Heart left ventricle (tissue), 16 donors: ENCODE data around the gene ARRDC2. TPM values are rescaled to one million over a fixed set of nuclear protein-coding genes. Genes with fewer than 3 reads are reported as not detected.
A peak's percentile ranks its signal among the peaks of the same experiment; 100 is the strongest.

ENCODE experiments used
- ATAC-seq, 4 donors: fragments of 200-7000 bp; cut with Tn5 transposase; one replicate each; pipeline ENCODE4 v1.9.1; 2020 to 2022; ENCODE audit warnings: moderate library complexity in 4 of 4, mild to moderate bottlenecking in 3 of 4, moderate number of reproducible peaks in 1 of 4
- DNase-seq, 5 donors: peaks; one replicate each; pipeline ENCODE4 v3.0.0-alpha.2; 2020
- H3K27ac ChIP-seq, 12 donors: fragments of 200-600 bp; sonication (generic) in 4 of 12; one replicate each; pipeline versions ENCODE4 v1.5.0 to v1.8.0; 2016 to 2022; ENCODE audit warnings: mild to moderate bottlenecking in 2 of 12
- H3K27me3 ChIP-seq, 9 donors: fragments of 200-600 bp; sonication (generic) in 2 of 9; one replicate each; pipeline versions ENCODE4 v1.5.1 to v1.8.0; 2016 to 2022; ENCODE audit warnings: mild to moderate bottlenecking in 3 of 9
- H3K36me3 ChIP-seq, 9 donors: fragments of 200-600 bp; sonication (generic) in 2 of 9; one replicate each; pipeline versions ENCODE4 v1.5.0 to v1.8.0; 2018 to 2022; ENCODE audit warnings: mild to moderate bottlenecking in 2 of 9
- H3K4me1 ChIP-seq, 12 donors: fragments of 200-600 bp; sonication (generic) in 4 of 12; one replicate each; pipeline versions ENCODE4 v1.5.0 to v1.8.0; 2016 to 2022; ENCODE audit warnings: mild to moderate bottlenecking in 3 of 12
- H3K4me3 ChIP-seq, 12 donors: fragments of 200-600 bp; sonication (generic) in 4 of 12; one replicate each; pipeline versions ENCODE4 v1.5.0 to v1.8.0; 2017 to 2022; ENCODE audit warnings: mild to moderate bottlenecking in 9 of 12, moderate library complexity in 4 of 12
- H3K9me3 ChIP-seq, 12 donors: fragments of 200-600 bp; sonication (generic) in 4 of 12; one replicate each; pipeline versions ENCODE4 v1.5.0 to v1.8.0; 2016 to 2022; ENCODE audit warnings: mild to moderate bottlenecking in 1 of 12
- POLR2A ChIP-seq, 2 donors: fragments of 450-650 bp; IDR thresholded peaks; one replicate each; pipeline ENCODE4 v1.6.1; 2017; ENCODE audit warnings: antibody characterized with exemption in 2 of 2, mild to moderate bottlenecking in 2 of 2, moderate library complexity in 2 of 2
- WGBS, 4 donors: extraction: QIAGEN DNeasy Blood & Tissue Kit in 2 of 4; methylation state at CpG; one replicate each; pipeline versions ENCODE4 v1.1.5 to v1.1.7; 2013 to 2018; 5-methylcytosine and 5-hydroxymethylcytosine counted together
- intact Hi-C, 10 donors: fragments of 100-400 bp; cut with DNase I; formaldehyde crosslinking; loops; one replicate each; pipeline versions ENCODE4 v1.11.1 to v1.14.2; 2022
- polyA plus RNA-seq, 2 donors: library from polyadenylated mRNA; stranded (reverse); fragments of 200-250 nt; gene quantifications; one replicate each; pipeline ENCODE4 v1.2.3, GENCODE V29; 2013
- total RNA-seq, 9 donors: library from RNA; depleted of rRNA in 2 of 9; stranded (reverse); fragments of >200 nt in 2 of 9; fragmentation: NEBNext Ultra II Directional in 3 of 9; extraction: Animal tissue kit (Norgen Biotek cat#: 25700) in 3 of 9; gene quantifications; one replicate each; pipeline versions ENCODE4 v1.1.0 to v1.2.4, GENCODE V29; 2016 to 2023
- TF ChIP-seq, protein P1 (sequence below), 12 donors: fragments of 200-600 bp; sonication (generic) in 4 of 12; IDR thresholded peaks; one replicate each; pipeline versions ENCODE4 v1.5.0 to v1.8.0; 2018 to 2022; ENCODE audit warnings: antibody characterized with exemption in 12 of 12, mild to moderate bottlenecking in 5 of 12
- donor health status: ischemic (EF 13 %, LVEDD 7.1; RV severe dilation, severe dysfunction).
- donor health status: healthy with polysubstance abuse.
- donor health status: DM: no; HTN: yes; CAD: no.
- donor health status: DM: no; HTN: no; CAD: no.
- donor health status: ischemic (EF 25% LVEDD 6.9; RV normal size, moderate dysfunction).
- donor health status: ischemic (EF 25% LVEDD 5.7; RV mildly dilated, moderate dysfunction).
- donor health status: healthy.
- donor health status: DM: yes; HTN: yes; CAD: no.
- donor health status: ischemic (EF 35%, LVEDD 5.7; RV mildly dilated, moderate dysfunction).
- donor health status: nonischemic (EF 11% LVEDD 7.7; RV severe dilation, severe dysfunction).
- donor health status: DM: yes; HTN: yes; CAD: no.
- donor health status: PGD.
- donor health status: ischemic (EF 29% LVEDD 5.4; RV normal size, mild dysfunction).
- donor health status: nonischemic (EF 23%, LVEDD 6.1; RV moderate dilation, normal function).

Gene ARRDC2
- total and polyA plus RNA-seq, 11 donors = 5.8 to 35.5 (median 14.3) TPM

DNA sequence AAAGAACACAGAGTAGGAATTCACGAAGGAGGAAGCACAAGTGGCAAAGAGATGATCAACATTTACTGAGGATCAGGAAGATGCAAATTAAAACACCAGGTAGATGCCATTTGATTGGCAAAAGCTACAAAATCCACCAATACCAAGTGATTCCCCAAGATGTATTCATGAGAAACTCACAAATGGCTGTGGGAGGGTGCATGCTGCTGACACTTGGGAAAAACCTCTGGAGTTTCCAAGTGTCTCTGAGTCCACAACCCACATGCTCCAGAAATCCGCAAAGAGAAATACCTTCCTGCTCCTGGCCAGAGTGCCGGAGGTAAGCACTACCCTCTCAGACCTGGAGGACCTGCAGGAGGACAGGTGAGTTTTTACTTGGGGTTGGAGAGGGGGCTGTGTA is 35.7 kb downstream of the ARRDC2 start:
- intact Hi-C loops = loop anchor here in 1 of 10 donors (2.0 kb wide), 1 partner anchor 21 kb away; no protein-coding TSS in a partner anchor
- DNase-seq (no peak), ATAC-seq (no peak)
- peaks cover 0 to 7% (median 0%) of the 10 kb centered on the region in 12 donors for H3K9me3 ChIP-seq
- no peaks in the 10 kb centered on the region for H3K27me3 ChIP-seq
- no peak overlapping the region for H3K4me3 ChIP-seq
- 85 to 97% (median 94%) methylated on average over 3 of the region's 3 CpGs for WGBS, 4 donors
- no peaks in the 10 kb centered on the region for H3K36me3 ChIP-seq
- H3K4me1 ChIP-seq = peaks cover 0 to 24% (median 11%) of the 10 kb centered on the region in 12 donors
- TF ChIP-seq, protein P1, sequence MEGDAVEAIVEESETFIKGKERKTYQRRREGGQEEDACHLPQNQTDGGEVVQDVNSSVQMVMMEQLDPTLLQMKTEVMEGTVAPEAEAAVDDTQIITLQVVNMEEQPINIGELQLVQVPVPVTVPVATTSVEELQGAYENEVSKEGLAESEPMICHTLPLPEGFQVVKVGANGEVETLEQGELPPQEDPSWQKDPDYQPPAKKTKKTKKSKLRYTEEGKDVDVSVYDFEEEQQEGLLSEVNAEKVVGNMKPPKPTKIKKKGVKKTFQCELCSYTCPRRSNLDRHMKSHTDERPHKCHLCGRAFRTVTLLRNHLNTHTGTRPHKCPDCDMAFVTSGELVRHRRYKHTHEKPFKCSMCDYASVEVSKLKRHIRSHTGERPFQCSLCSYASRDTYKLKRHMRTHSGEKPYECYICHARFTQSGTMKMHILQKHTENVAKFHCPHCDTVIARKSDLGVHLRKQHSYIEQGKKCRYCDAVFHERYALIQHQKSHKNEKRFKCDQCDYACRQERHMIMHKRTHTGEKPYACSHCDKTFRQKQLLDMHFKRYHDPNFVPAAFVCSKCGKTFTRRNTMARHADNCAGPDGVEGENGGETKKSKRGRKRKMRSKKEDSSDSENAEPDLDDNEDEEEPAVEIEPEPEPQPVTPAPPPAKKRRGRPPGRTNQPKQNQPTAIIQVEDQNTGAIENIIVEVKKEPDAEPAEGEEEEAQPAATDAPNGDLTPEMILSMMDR (IDR thresholded peaks at IDR 0.05) = no peak
- TF ChIP-seq POLR2A (IDR thresholded peaks at IDR 0.05) = no peak
- H3K27ac ChIP-seq = no peak overlapping the region

DNA sequence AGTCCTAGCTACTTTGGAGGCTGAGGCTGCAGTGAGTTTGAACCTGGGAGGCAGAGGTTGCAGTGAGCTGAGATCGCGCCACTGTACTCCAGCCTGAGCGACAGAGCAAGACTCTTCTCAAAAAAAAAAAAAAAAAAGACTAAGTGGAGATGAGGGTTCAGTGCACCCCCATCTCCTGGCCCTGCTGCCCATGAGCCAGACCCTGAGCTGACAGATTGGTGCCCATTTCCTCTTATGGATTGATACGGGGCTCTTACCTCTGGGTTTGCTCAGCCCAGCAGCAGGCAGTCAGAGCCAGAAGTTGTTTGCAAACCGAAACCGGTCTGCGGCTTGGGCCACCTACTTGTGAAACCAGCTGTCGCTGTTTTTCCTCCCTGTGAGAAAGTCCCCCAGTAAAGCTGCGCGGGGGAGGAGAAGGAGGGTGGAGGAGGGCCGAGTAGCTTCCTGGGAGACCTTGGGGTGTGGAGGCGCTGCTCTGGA is 36.9 kb downstream of the ARRDC2 start:
- WGBS, 4 donors = 7 to 13% (median 9%) methylated on average over 12 of the region's 12 CpGs
- Histone ChIP-seq H3K4me1 (peaks cover 0 to 36% (median 23%) of the 10 kb centered on the region in 12 donors), H3K9me3 (peaks cover 0 to 7% (median 0%) of the 10 kb centered on the region in 12 donors), H3K27ac (peak overlapping the region; percentile 62 to 93 (median 78)), H3K36me3 (no peaks in the 10 kb centered on the region), H3K4me3 (peak overlapping the region; percentile 3 to 60 (median 50)), H3K27me3 (no peaks in the 10 kb centered on the region)
- peak; percentile 37 to 63 (median 55) for ATAC-seq
- intact Hi-C loops = loop anchor here in 1 of 10 donors (2.0 kb wide), 1 partner anchor 22 kb away; no protein-coding TSS in a partner anchor
- DNase-seq = peak; percentile 71 to 87 (median 85)
- peak in 1 of 2 donors; percentile 17 for TF ChIP-seq POLR2A (IDR thresholded peaks at IDR 0.05)
- TF ChIP-seq, protein P1 (IDR thresholded peaks at IDR 0.05) = no peak

DNA sequence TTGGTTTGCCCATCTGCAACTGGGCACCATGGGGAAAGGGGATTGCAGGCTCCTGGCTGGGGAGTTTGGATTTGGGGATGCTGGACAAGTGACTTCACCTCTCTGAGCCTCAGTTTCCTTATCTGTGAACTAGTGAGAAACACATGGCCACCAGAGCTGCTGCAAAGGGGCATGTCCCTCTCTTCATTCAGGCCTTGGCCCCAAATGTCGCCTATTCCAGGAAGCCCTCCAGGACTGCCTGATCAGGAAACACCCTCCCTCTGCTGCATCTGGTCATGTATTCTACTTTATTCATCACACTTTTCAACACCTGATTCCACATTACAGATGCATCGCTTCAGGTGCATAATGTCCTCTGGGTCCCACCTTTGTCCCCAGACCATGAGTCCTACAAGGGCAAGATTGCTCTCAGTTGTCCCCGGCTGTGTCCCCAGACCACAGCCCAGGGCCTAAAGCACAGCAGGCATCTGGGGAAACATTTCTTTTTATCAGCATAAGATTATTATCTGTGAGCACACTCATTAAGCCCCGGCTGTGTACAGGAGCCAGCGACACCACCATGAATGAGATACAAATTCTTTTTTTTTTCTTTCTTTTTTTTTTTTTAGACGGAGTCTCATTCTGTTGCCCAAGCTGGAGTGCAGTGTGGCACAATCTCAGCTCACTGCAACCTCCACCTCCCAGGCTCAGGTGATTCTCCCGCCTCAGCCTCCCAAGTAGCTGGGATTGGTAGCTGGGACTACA is 37.5 kb downstream of the ARRDC2 start:
- H3K36me3 ChIP-seq = no peaks in the 10 kb centered on the region
- DNase-seq = no peak
- 59 to 77% (median 74%) methylated on average over 7 of the region's 7 CpGs for WGBS, 4 donors
- peaks cover 0 to 7% (median 0%) of the 10 kb centered on the region in 12 donors for H3K9me3 ChIP-seq
- no peak for ATAC-seq
- H3K4me3 ChIP-seq = peak overlapping the region in 11 of 12 donors; percentile 3 to 60 (median 52)
- peak in 1 of 2 donors; percentile 1 for TF ChIP-seq POLR2A (IDR thresholded peaks at IDR 0.05)
- TF ChIP-seq, protein P1 (IDR thresholded peaks at IDR 0.05) = no peak
- H3K4me1 ChIP-seq = peaks cover 0 to 41% (median 27%) of the 10 kb centered on the region in 12 donors
- H3K27me3 ChIP-seq = no peaks in the 10 kb centered on the region
- H3K27ac ChIP-seq = peak overlapping the region; percentile 62 to 93 (median 78)
- intact Hi-C loops = loop anchor here in 1 of 10 donors (2.0 kb wide), 1 partner anchor 23 kb away; no protein-coding TSS in a partner anchor

DNA sequence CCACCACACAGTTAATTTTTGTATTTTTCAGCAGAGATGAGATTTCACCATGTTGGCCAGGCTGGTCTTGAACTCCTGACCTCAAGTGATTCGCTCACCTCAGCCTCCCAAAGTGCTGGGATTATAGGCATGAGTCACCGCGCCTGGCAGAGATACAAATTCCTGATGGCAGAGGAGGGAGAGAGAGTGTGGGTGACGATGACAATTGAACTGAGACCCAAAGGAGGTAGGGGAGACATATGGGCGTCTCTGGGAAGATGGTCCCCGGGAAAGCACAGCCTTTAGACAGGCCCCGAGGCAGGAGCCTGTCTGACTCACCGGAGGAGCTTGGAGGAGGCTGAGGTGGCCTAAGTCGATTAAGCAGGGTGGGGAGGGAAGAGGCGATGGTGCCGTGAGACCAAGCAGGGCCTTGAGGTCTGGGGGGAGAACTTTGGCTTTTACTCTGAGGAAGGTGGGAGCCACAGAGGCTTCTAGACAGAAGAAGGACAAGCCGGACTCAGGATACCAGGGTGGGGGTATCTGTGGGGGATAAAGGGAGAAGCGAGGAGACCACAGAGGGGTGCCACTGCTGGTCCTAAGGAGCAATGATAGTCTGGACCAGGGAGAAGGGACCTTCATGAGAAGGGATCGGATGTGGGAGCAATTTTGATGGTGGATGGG is 38.2 kb downstream of the ARRDC2 start:
- H3K9me3 ChIP-seq = peaks cover 0 to 3% (median 0%) of the 10 kb centered on the region in 12 donors
- H3K27me3 ChIP-seq = no peaks in the 10 kb centered on the region
- H3K4me1 ChIP-seq = peaks cover 0 to 48% (median 33%) of the 10 kb centered on the region in 12 donors
- 67 to 70% (median 68%) methylated on average over 14 of the region's 14 CpGs for WGBS, 4 donors
- no peak for ATAC-seq
- no peak overlapping the region for H3K4me3 ChIP-seq
- peak overlapping the region; percentile 13 to 93 (median 78) for H3K27ac ChIP-seq
- no peaks in the 10 kb centered on the region for H3K36me3 ChIP-seq
- no peak for DNase-seq
- intact Hi-C loops = no loop called here
- no peak for TF ChIP-seq POLR2A (IDR thresholded peaks at IDR 0.05)
- TF ChIP-seq, protein P1 (IDR thresholded peaks at IDR 0.05) = no peak
